A549 (cell line): ENCODE measurements around the gene BDH1.

Source experiments
- CEBPB ChIP-seq, 2 experiments: fragments of >200 bp in 1 of 2; sonication (Bioruptor Twin) in 1 of 2; formaldehyde crosslinking in 1 of 2; IDR thresholded peaks; 2 replicates each; pipeline ENCODE4 v1.6.1; 2012 to 2016
- FOSL2 ChIP-seq, 2 experiments: fragments of 450-650 bp in 1 of 2; fragments of >200 bp in 1 of 2; sonication (Bioruptor Twin) in 1 of 2; formaldehyde crosslinking; IDR thresholded peaks; 2 replicates each; pipeline versions ENCODE4 v1.5.0 to v1.6.1; 2016 to 2020; ENCODE audit warnings: mild to moderate bottlenecking in 1 of 2, moderate library complexity in 1 of 2
- HEYL ChIP-seq: fragments of 250-450 bp; sonication (Bioruptor Pico); IDR thresholded peaks from 2 replicates; pipeline ENCODE4 v1.8.0; 2021; ENCODE audit warnings: mild to moderate bottlenecking, moderate library complexity
- JUN ChIP-seq, 2 experiments: fragments of >200 bp; sonication (Bioruptor Twin); formaldehyde crosslinking; IDR thresholded peaks; 2 replicates in 1 of 2; 3 replicates in 1 of 2; pipeline ENCODE4 v1.6.1; 2016 to 2017

- no peak for TF ChIP-seq JUN (IDR thresholded peaks at IDR 0.05)
- no peak for TF ChIP-seq CEBPB (IDR thresholded peaks at IDR 0.05)
- no peak for TF ChIP-seq HEYL (CRISPR knock-in tag)
- TF ChIP-seq FOSL2 (IDR thresholded peaks at IDR 0.05), result no peak
- no peak for TF ChIP-seq FOSL2 (CRISPR knock-in tag; IDR thresholded peaks at IDR 0.05)
Observed at GRCh38 chr3:197595470-197596185, 39.9 kb upstream of the BDH1 start.
